ENCODE measurements around the gene PRKN.

PRKN gene

GRCh38 chr6:162416831-162417537 is 310.6 kb downstream of the PRKN start:
- no peak overlapping the region for H3K4me2 ChIP-seq
- H2AFZ ChIP-seq (ENCODE audit: low read depth) = no peak overlapping the region
- no peaks in the 10 kb centered on the region for H3K27me3 ChIP-seq (ENCODE audit: insufficient read depth, low read depth)
- no peak overlapping the region for H3K9ac ChIP-seq
- H4K20me1 ChIP-seq (ENCODE audit: insufficient read depth) = no peaks in the 10 kb centered on the region
- H3K4me3 ChIP-seq (IDR thresholded peaks at IDR 0.05; ENCODE audit: insufficient read depth, low read depth, low read length) = no peak overlapping the region
- H3K4me1 ChIP-seq (ENCODE audit: low read depth, poor library complexity, severe bottlenecking) = no peaks in the 10 kb centered on the region
- H3K36me3 ChIP-seq (ENCODE audit: insufficient read depth) = no peaks in the 10 kb centered on the region
- H3K27ac ChIP-seq = no peak overlapping the region
- H3K79me2 ChIP-seq (ENCODE audit: insufficient read depth, low read depth) = no peaks in the 10 kb centered on the region
- TF ChIP-seq CTCF (conservative IDR thresholded peaks at IDR 0.05; ENCODE audit: low read depth, low read length) = no peak

GRCh38 chr6:162416307-162416706 is 311.3 kb downstream of the PRKN start:
- no peak for TF ChIP-seq CTCF (conservative IDR thresholded peaks at IDR 0.05; ENCODE audit: low read depth, low read length)
- Histone ChIP-seq H3K4me2 (no peak overlapping the region), H3K79me2 (ENCODE audit: insufficient read depth, low read depth) (no peaks in the 10 kb centered on the region), H3K4me3 (IDR thresholded peaks at IDR 0.05; ENCODE audit: insufficient read depth, low read depth, low read length) (no peak overlapping the region), H3K27ac (no peak overlapping the region), H3K4me1 (ENCODE audit: low read depth, poor library complexity, severe bottlenecking) (no peaks in the 10 kb centered on the region), H3K27me3 (ENCODE audit: insufficient read depth, low read depth) (no peaks in the 10 kb centered on the region), H4K20me1 (ENCODE audit: insufficient read depth) (no peaks in the 10 kb centered on the region), H3K9ac (no peak overlapping the region), H2AFZ (ENCODE audit: low read depth) (no peak overlapping the region), H3K36me3 (ENCODE audit: insufficient read depth) (no peaks in the 10 kb centered on the region)

DNA sequence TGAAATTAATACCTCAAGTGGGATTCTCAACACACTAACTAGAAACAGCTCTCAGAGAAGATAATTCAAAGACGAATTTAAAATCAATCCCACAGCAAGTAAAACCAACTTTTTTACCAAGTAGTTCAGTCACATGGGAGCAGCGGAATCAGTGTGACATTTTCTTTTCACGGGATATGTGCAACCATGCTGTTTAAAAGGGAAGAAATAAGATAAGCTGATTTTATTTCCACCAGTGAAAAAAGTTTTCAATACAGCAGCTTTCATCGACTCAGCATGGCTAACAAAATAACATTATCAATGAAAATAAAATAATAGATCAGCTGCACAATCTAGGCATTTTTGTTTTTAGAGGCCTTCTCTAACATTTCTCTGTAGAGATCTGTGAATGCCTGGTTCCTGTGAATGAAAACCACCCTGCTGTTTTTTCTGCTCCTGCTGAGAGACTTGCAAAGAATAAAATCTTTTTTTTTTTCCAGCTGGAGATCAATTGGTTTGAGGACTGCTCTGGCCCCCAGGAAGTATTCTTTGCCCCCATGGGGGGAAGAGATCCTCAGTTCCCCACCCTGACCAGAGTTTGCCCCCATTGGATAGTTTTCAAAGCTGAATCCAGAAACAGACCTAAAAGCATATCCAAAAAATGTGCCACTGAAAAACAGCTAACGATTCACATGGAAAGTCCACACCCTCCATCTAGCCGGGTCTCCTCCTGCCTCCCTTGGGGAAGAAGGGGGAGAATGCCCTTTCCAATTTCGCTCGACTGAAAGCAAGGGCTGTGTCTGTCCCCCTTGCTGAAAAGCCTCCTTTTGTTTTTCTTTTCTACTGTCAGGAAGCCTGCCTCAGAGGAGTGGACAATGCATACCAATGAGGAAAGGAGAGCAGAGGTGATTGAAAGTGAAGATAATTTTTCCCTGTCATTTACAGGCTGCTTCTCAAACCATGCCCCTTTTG is 317.6 kb downstream of the PRKN start:
- Histone ChIP-seq H3K79me2 (ENCODE audit: insufficient read depth, low read depth) (no peaks in the 10 kb centered on the region), H3K27me3 (ENCODE audit: insufficient read depth, low read depth) (no peaks in the 10 kb centered on the region), H3K36me3 (ENCODE audit: insufficient read depth) (no peaks in the 10 kb centered on the region), H3K9ac (no peak overlapping the region), H4K20me1 (ENCODE audit: insufficient read depth) (no peaks in the 10 kb centered on the region), H3K27ac (no peak overlapping the region), H3K4me1 (ENCODE audit: low read depth, poor library complexity, severe bottlenecking) (no peaks in the 10 kb centered on the region), H2AFZ (ENCODE audit: low read depth) (no peak overlapping the region), H3K4me2 (no peak overlapping the region), H3K4me3 (IDR thresholded peaks at IDR 0.05; ENCODE audit: insufficient read depth, low read depth, low read length) (no peak overlapping the region)
- no peak for TF ChIP-seq CTCF (conservative IDR thresholded peaks at IDR 0.05; ENCODE audit: low read depth, low read length)

DNA sequence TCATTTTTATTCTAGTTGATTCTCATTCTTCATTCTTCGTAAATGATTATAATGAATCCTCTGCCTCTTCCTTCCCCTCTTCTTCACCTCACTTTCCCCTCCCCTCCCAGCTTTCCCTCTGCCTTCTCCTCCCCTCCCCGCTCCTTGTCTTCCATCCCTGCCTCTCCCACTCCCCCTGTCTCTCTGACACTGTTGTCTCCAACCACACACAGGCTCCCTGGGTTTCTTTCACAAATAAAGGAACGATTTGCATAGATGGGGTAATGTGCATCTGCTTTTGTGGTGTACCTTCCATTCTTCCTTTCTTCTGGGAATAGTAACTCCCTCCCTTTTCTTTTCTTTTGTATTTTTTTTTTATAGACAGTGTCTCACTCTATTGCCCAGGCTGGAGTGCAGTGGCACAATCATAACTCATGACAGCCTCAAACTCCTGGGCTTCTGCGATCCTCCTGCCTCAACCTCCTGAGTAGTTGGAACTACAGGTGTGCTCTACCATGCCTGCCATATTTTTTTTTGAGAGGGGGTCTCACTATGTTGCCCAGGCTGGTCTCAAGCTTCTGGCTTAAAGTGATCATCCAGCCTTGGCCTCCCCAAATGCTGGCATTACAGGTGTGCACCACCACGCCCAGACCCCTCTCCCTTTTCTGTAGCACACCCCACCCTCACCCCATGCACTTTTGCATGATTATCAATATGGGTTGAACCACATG is 318.6 kb downstream of the PRKN start:
- Histone ChIP-seq H4K20me1 (ENCODE audit: insufficient read depth) (no peaks in the 10 kb centered on the region), H3K27me3 (ENCODE audit: insufficient read depth, low read depth) (no peaks in the 10 kb centered on the region), H3K36me3 (ENCODE audit: insufficient read depth) (no peaks in the 10 kb centered on the region), H3K4me3 (IDR thresholded peaks at IDR 0.05; ENCODE audit: insufficient read depth, low read depth, low read length) (no peak overlapping the region), H3K79me2 (ENCODE audit: insufficient read depth, low read depth) (no peaks in the 10 kb centered on the region), H3K27ac (no peak overlapping the region), H3K4me1 (ENCODE audit: low read depth, poor library complexity, severe bottlenecking) (no peaks in the 10 kb centered on the region), H2AFZ (ENCODE audit: low read depth) (no peak overlapping the region), H3K4me2 (no peak overlapping the region), H3K9ac (no peak overlapping the region)
- no peak for TF ChIP-seq CTCF (conservative IDR thresholded peaks at IDR 0.05; ENCODE audit: low read depth, low read length)
